HG02678 (cell line): ENCODE results near the gene QKI.

ENCODE experiments used
- ATAC-seq: cut with Tn5 transposase; IDR thresholded peaks from one replicate; pipeline ENCODE4 v1.9.1; 2021; ENCODE audit warnings: mild to moderate bottlenecking, moderate library complexity; ENCODE audit not compliant: unreplicated experiment

The QKI gene

GRCh38 chr6:163605385-163606097, 191.0 kb downstream of the QKI start:
- no peak for ATAC-seq

GRCh38 chr6:163607792-163608191, 193.3 kb downstream of the QKI start:
- no peak for ATAC-seq

GRCh38 chr6:163608204-163608644, 193.7 kb downstream of the QKI start:
- ATAC-seq, result no peak

- ATAC-seq, result no peak
Observed at GRCh38 chr6:163612200-163612599, 197.7 kb downstream of the QKI start.

GRCh38 chr6:163613025-163613424, 198.5 kb downstream of the QKI start:
- no peak for ATAC-seq

- ATAC-seq, result no peak
Observed at GRCh38 chr6:163613668-163614067, 199.2 kb downstream of the QKI start.

GRCh38 chr6:163616452-163616851, 201.9 kb downstream of the QKI start:
- ATAC-seq, result no peak

- ATAC-seq, result no peak
Observed at GRCh38 chr6:163617549-163617948, 203.0 kb downstream of the QKI start.

- ATAC-seq, result no peak
Observed at GRCh38 chr6:163620101-163620500, 205.6 kb downstream of the QKI start.

- ATAC-seq, result peak; percentile 81
Observed at GRCh38 chr6:163620670-163621330, 206.3 kb downstream of the QKI start.

- no peak for ATAC-seq
Observed at GRCh38 chr6:163625265-163625664, 210.7 kb downstream of the QKI start.

- no peak for ATAC-seq
Observed at GRCh38 chr6:163626073-163626867, 211.8 kb downstream of the QKI start.

GRCh38 chr6:163627274-163628062, 212.9 kb downstream of the QKI start:
- ATAC-seq, result no peak
